IMR-90 (cell line): ENCODE measurements around the gene HSD17B14. TPM values are rescaled to one million over a fixed set of nuclear protein-coding genes. Genes with fewer than 3 reads are reported as not detected.

Experiments
- ATAC-seq: fragments of 200-7000 bp; cut with Tn5 transposase; 2 replicates; pipeline ENCODE4 v1.9.1; 2020; ENCODE audit warnings: low read depth, mild to moderate bottlenecking, moderate library complexity
- BruUV-seq: library from RNA; stranded (reverse); fragments of 400-500 nt; replicated peaks from 2 replicates; lab custom pipeline; 2021; lab: Mats Ljungman, UMichigan
- CTCF ChIA-PET: fragments of 300-600 bp; formaldehyde crosslinking; extraction: SDS; loops from one replicate; lab custom pipeline; 2021; ENCODE audit warnings: antibody characterized with exemption; lab: Yijun Ruan, JAX
- POLR2A ChIA-PET: fragments of 300-600 bp; sonication (Branson Sonifier 250); formaldehyde crosslinking; loops from one replicate; lab custom pipeline; 2022; ENCODE audit warnings: antibody characterized with exemption; ENCODE audit not compliant: unreplicated experiment; lab: Charles Lee
- DNase-seq: peaks from one replicate; pipeline ENCODE4 v3.0.0; 2013
- H2AFZ ChIP-seq: replicated peaks from 2 replicates; pipeline ENCODE3; 2013; ENCODE audit warnings: low read length, mild to moderate bottlenecking; ENCODE audit not compliant: poor library complexity
- H2AK5ac ChIP-seq: 2 replicates; pipeline ENCODE4 v1.6.1; 2013; ENCODE audit warnings: low read depth, low read length, inconsistent platforms
- H2AK9ac ChIP-seq: replicated peaks from 2 replicates; pipeline ENCODE3; 2013; ENCODE audit warnings: mild to moderate bottlenecking, low read depth, low read length, moderate library complexity; ENCODE audit not compliant: poor library complexity
- H2BK120ac ChIP-seq: 2 replicates; pipeline ENCODE4 v1.6.1; 2013; ENCODE audit warnings: low read depth, low read length, inconsistent platforms
- H2BK15ac ChIP-seq: 3 replicates; pipeline ENCODE4 v1.6.1; 2013; ENCODE audit warnings: low read depth, low read length, inconsistent platforms
- H2BK20ac ChIP-seq: 2 replicates; pipeline ENCODE4 v1.6.1; 2013; ENCODE audit warnings: low read depth, mild to moderate bottlenecking, inconsistent platforms, low read length, moderate library complexity
- H2BK5ac ChIP-seq: 2 replicates; pipeline ENCODE4 v1.6.1; 2013; ENCODE audit warnings: mild to moderate bottlenecking, low read depth, low read length, inconsistent platforms; ENCODE audit not compliant: poor library complexity, severe bottlenecking
- H3K14ac ChIP-seq: replicated peaks from 2 replicates; pipeline ENCODE4 v1.6.1; 2013; ENCODE audit warnings: low read depth, low read length, inconsistent platforms
- H3K18ac ChIP-seq: 2 replicates; pipeline ENCODE4 v1.6.1; 2013; ENCODE audit warnings: low read depth, low read length, control low read depth
- H3K23ac ChIP-seq: 2 replicates; pipeline ENCODE4 v1.6.1; 2013; ENCODE audit warnings: low read depth, low read length, inconsistent platforms
- H3K27ac ChIP-seq: 2 replicates; pipeline ENCODE4 v1.5.1; 2013; ENCODE audit warnings: mild to moderate bottlenecking, control low read depth, low read length; ENCODE audit not compliant: insufficient read depth
- H3K27me3 ChIP-seq: 2 replicates; pipeline ENCODE4 v1.6.1; 2013; ENCODE audit warnings: low read length; ENCODE audit not compliant: control insufficient read depth, insufficient read depth
- H3K36me3 ChIP-seq: 2 replicates; pipeline ENCODE4 v1.6.1; 2013; ENCODE audit warnings: low read length, mixed read lengths; ENCODE audit not compliant: control insufficient read depth, insufficient read depth
- H3K4ac ChIP-seq: 2 replicates; pipeline ENCODE4 v1.6.1; 2013; ENCODE audit warnings: low read depth, low read length, inconsistent platforms
- H3K4me1 ChIP-seq: 2 replicates; pipeline ENCODE4 v1.6.1; 2013; ENCODE audit warnings: low read length, mixed read lengths; ENCODE audit not compliant: control insufficient read depth, insufficient read depth
- H3K4me2 ChIP-seq: 2 replicates; pipeline ENCODE4 v1.6.1; 2013; ENCODE audit warnings: low read depth, mild to moderate bottlenecking, control low read depth, low read length, moderate library complexity
- H3K4me3 ChIP-seq: 2 replicates; pipeline ENCODE4 v1.5.1; 2013; ENCODE audit warnings: low read depth, mild to moderate bottlenecking, control low read depth, low read length, moderate library complexity; ENCODE audit not compliant: insufficient read depth
- H3K56ac ChIP-seq: 2 replicates; pipeline ENCODE4 v1.6.1; 2013; ENCODE audit warnings: low read length, inconsistent platforms; ENCODE audit not compliant: insufficient read depth; ENCODE audit errors: extremely low read depth
- H3K79me1 ChIP-seq, 2 experiments: 2 replicates each; pipeline ENCODE4 v1.6.1; 2013; ENCODE audit warnings: low read length in 2 of 2, inconsistent platforms in 1 of 2, low read depth in 1 of 2
- H3K9ac ChIP-seq: 2 replicates; pipeline ENCODE4 v1.6.1; 2013; ENCODE audit warnings: low read depth, low read length, control low read depth
- H3K9me1 ChIP-seq: 2 replicates; pipeline ENCODE4 v1.6.1; 2013; ENCODE audit warnings: low read length, inconsistent platforms; ENCODE audit not compliant: insufficient read depth
- H3K9me3 ChIP-seq: 2 replicates; pipeline ENCODE4 v1.6.1; 2013; ENCODE audit warnings: low read length; ENCODE audit not compliant: control insufficient read depth, insufficient read depth
- H4K20me1 ChIP-seq: 2 replicates; pipeline ENCODE4 v1.6.1; 2013; ENCODE audit warnings: low read length, inconsistent platforms; ENCODE audit not compliant: insufficient read depth
- H4K5ac ChIP-seq: 2 replicates; pipeline ENCODE4 v1.6.1; 2013; ENCODE audit warnings: mild to moderate bottlenecking, low read depth, low read length, control low read depth
- H4K8ac ChIP-seq, 2 experiments: 2 replicates each; pipeline ENCODE4 v1.6.1; 2013; ENCODE audit warnings: low read depth in 2 of 2, low read length in 2 of 2, control low read depth in 1 of 2, inconsistent platforms in 1 of 2
- H4K91ac ChIP-seq: 2 replicates; pipeline ENCODE4 v1.6.1; 2013; ENCODE audit warnings: low read depth, low read length, inconsistent platforms; ENCODE audit not compliant: insufficient read depth
- CEBPB ChIP-seq: IDR thresholded peaks from 2 replicates; pipeline ENCODE4 v1.6.1; 2012; ENCODE audit warnings: low read depth, low read length, improper control_type of control experiment
- CHD1 ChIP-seq: IDR thresholded peaks from 2 replicates; pipeline ENCODE4 v1.6.1; 2012; ENCODE audit warnings: low read depth, low read length, improper control_type of control experiment
- POLR2A ChIP-seq: IDR thresholded peaks from 2 replicates; pipeline ENCODE4 v1.6.1; 2012; ENCODE audit warnings: mild to moderate bottlenecking, low read depth, low read length
- RAD21 ChIP-seq: IDR thresholded peaks from 2 replicates; pipeline ENCODE4 v1.6.1; 2012; ENCODE audit warnings: low read length, improper control_type of control experiment
- WGBS, 2 experiments: methylation state at CpG; one replicate each; pipeline versions ENCODE4 v1.1.5 to v1.1.7; 2013; ENCODE audit warnings: missing lambda C conversion rate in 2 of 2; ENCODE audit not compliant: insufficient read length in 1 of 2; ENCODE audit errors: extremely low coverage in 2 of 2; 5-methylcytosine and 5-hydroxymethylcytosine counted together
- dilution Hi-C: fragments of 300-500 bp; cut with HindIII; formaldehyde crosslinking; loops from one replicate; pipeline ENCODE4 v1.14.3; 2018; ENCODE audit warnings: low sequenced_read_pairs; ENCODE audit not compliant: unreplicated experiment
- in situ Hi-C: fragments of 300-500 bp; cut with MboI; formaldehyde crosslinking; loops from 3 replicates; pipeline ENCODE4 v1.14.3; 2019; ENCODE audit warnings: low sequenced_read_pairs, inconsistent platforms, mixed read lengths
- intact Hi-C: fragments of 100-400 bp; cut with micrococcal nuclease; formaldehyde crosslinking; loops from 2 replicates; pipeline ENCODE4 v1.10.0; 2022
- polyA plus RNA-seq, 3 experiments: library from polyadenylated mRNA; depleted of rRNA; stranded (reverse); fragments of >200 nt; gene quantifications; 2 replicates each; pipeline ENCODE4 v1.2.3, GENCODE V29; 2012; ENCODE audit warnings: low replicate concordance in 1 of 3
- total RNA-seq: library from RNA; depleted of rRNA; stranded (reverse); fragments of >200 nt; gene quantifications from 2 replicates; pipeline ENCODE4 v1.2.3, GENCODE V29; 2012

HSD17B14 gene
- total and polyA plus RNA-seq, 2 of the 4 experiments (the other 2 are of a cell fraction) = 0.54 to 4.5 TPM

DNA sequence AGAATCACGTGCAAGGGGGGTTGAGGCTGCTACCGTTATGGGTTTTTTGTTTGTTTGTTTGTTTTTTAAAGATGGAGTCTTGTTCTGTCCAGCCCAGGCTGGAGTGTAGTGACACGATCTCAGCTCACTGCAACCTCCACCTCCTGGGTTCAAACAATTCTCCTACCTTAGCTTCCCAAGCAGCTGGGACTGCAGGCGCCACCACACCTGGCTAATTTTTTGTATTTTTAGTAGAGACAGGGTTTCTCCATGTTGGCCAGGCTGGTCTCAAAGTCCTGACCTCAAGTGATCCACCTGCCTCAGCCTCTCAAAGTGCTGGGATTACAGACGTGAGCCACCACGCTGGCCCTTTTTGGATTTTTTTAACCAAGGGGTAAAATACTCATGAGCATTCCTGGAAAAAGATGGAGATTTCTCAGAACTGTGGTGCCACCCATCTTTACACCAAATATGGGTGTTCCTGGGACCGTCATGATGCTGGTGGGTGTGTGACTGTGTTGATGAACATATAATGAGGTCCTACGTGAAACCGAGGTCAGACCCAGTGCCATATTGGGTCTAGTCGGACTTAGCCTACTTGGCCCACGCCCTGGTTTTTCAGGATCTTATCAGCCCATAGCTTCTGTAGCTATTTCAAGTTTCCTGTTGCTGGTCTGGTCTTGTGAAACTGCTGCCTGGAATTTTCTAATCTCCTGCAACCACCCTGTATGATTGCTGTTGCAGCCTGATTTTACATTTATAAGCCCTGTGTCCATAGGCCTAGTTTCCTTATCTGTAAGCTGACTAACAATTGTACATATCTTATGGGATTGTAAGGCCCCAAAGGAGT is 42.1 kb upstream of the HSD17B14 start:
- no peak overlapping the region for H3K27ac ChIP-seq
- peak overlapping the region in 1 of 2 experiments; percentile 50; a peak in 1 of 4 replicates for H4K8ac ChIP-seq
- no peak overlapping the region for H3K4me3 ChIP-seq
- H3K79me1 ChIP-seq = peaks cover 0 to 46% of the 10 kb centered on the region in 2 experiments; a peak in 3 of 4 replicates
- H4K5ac ChIP-seq = no peak overlapping the region
- WGBS, 2 experiments = 85% methylated on average over 4 of the region's 11 CpGs; no CpG with 5 or more reads in 1 of the 2 experiments
- H2BK120ac ChIP-seq = no peak overlapping the region
- 0 out of 2 replicates have a peak, but pooled peaks cover 3% of the 10 kb centered on the region for H3K9me1 ChIP-seq
- H3K4me2 ChIP-seq = no peak overlapping the region
- no peak overlapping the region for H3K18ac ChIP-seq
- no peak for TF ChIP-seq CHD1
- no peak for TF ChIP-seq RAD21
- TF ChIP-seq CEBPB = peak; percentile 40; the same call in 1 of the 2 replicates
- TF ChIP-seq POLR2A = peak; percentile 67
- no peaks in the 10 kb centered on the region for H3K27me3 ChIP-seq
- no peak overlapping the region for H2BK15ac ChIP-seq
- in situ Hi-C loops (no loop called here), intact Hi-C loops (no loop called here), dilution Hi-C loops (no loop called here)
- peaks cover 6% of the 10 kb centered on the region; the same call in 1 of the 2 replicates for H3K4me1 ChIP-seq
- no TSS peak for BruUV-seq
- no peak overlapping the region for H4K91ac ChIP-seq
- H2BK5ac ChIP-seq = no peak overlapping the region
- H3K9me3 ChIP-seq = peaks cover 4% of the 10 kb centered on the region; the same call in 1 of the 2 replicates
- no peak overlapping the region for H3K4ac ChIP-seq
- no peak overlapping the region for H2AFZ ChIP-seq
- no peak overlapping the region for H3K56ac ChIP-seq
- ATAC-seq = no peak
- peak; percentile 41 for DNase-seq
- peak overlapping the region; percentile 61 for H2AK9ac ChIP-seq
- no peak overlapping the region for H3K23ac ChIP-seq
- no peak overlapping the region for H2BK20ac ChIP-seq
- H2AK5ac ChIP-seq = no peak overlapping the region
- H3K14ac ChIP-seq = 0 out of 2 replicates have a peak overlapping the region, but pooled peaks have one; percentile 4
- peaks cover 36% of the 10 kb centered on the region for H3K36me3 ChIP-seq
- H4K20me1 ChIP-seq = peaks cover 58% of the 10 kb centered on the region
- no peak overlapping the region for H3K9ac ChIP-seq
- ChIA-PET CTCF (no interaction called here), POLR2A (interaction anchor here (0.6 kb wide), 1 partner anchor 11 kb away, joined by 3 read pairs; no protein-coding TSS in a partner anchor)
